GM23248 (cell line): ENCODE results near the gene PIM1.

Source experiments
- EZH2 ChIP-seq: fragments of 200-600 bp; sonication (generic); IDR thresholded peaks from 2 replicates; pipeline ENCODE4 v1.6.1; 2018; ENCODE audit warnings: antibody characterized with exemption, mild to moderate bottlenecking; ENCODE audit not compliant: insufficient read depth, poor library complexity, severe bottlenecking
- EZH2phosphoT487 ChIP-seq: fragments of 200-600 bp; sonication (generic); IDR thresholded peaks from 2 replicates; pipeline ENCODE4 v1.6.1; 2018; ENCODE audit warnings: antibody characterized with exemption, moderate library complexity, mild to moderate bottlenecking, low read depth; ENCODE audit not compliant: insufficient read depth

GRCh38 chr6:37131104-37131959 lies 38.6 kb upstream of the PIM1 start:
- TF ChIP-seq EZH2 (no peak), EZH2phosphoT487 (no peak)
